ENCODE results near the gene KDR. TPM values are rescaled to one million over a fixed set of nuclear protein-coding genes. Genes with fewer than 3 reads are reported as not detected.

KDR gene
- total and polyA plus RNA-seq, 4 donors = 8.4 to 132 (median 32.5) TPM

DNA sequence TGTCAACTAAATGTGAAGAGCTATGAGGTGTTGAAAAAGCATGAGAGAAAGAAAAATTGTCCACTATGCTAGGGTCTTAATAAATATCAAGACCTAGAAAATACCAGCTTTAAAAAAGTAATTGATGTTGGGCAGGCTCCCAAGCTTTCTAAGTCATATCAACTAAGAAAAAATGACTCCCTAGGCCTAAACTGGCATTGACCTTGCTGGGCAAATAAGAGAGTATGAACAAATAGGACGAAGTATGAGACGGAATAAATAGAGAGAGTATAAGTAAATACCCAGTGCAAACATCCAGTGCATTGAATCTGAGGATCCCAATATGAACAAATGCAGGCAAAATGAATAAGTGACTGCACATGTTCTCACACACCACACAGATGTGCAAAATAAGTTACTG is 3.2 kb downstream of the KDR start:
- Histone ChIP-seq H3K4me3 (no peak overlapping the region), H3K27me3 (ENCODE audit: control insufficient read depth in 3 of 3, insufficient read depth in 3 of 3, low read length in 2 of 3) (peaks cover 0 to 26% (median 11%) of the 10 kb centered on the region in 3 donors), H3K9ac (ENCODE audit: insufficient read depth in 1 of 2, low read length in 2 of 2) (no peak overlapping the region), H3K27ac (ENCODE audit: low read depth in 1 of 2, low read length in 1 of 2) (no peak overlapping the region), H3K36me3 (ENCODE audit: control insufficient read depth in 4 of 4, insufficient read depth in 4 of 4, low read length in 4 of 4) (no peaks in the 10 kb centered on the region), H3K9me3 (ENCODE audit: control insufficient read depth in 4 of 4, insufficient read depth in 3 of 4, low read length in 3 of 4) (no peaks in the 10 kb centered on the region), H3K4me1 (ENCODE audit: control insufficient read depth in 5 of 5, insufficient read depth in 5 of 5, low read length in 5 of 5) (peaks cover 0 to 17% (median 2%) of the 10 kb centered on the region in 5 donors)
- peak in 1 of 3 donors; percentile 24 for DNase-seq
- 45 to 64% methylated on average over 2 of the region's 2 CpGs for WGBS, 2 donors
- no peak for ATAC-seq (ENCODE audit: insufficient read depth, low FRiP score)
- TF ChIP-seq, protein P1, sequence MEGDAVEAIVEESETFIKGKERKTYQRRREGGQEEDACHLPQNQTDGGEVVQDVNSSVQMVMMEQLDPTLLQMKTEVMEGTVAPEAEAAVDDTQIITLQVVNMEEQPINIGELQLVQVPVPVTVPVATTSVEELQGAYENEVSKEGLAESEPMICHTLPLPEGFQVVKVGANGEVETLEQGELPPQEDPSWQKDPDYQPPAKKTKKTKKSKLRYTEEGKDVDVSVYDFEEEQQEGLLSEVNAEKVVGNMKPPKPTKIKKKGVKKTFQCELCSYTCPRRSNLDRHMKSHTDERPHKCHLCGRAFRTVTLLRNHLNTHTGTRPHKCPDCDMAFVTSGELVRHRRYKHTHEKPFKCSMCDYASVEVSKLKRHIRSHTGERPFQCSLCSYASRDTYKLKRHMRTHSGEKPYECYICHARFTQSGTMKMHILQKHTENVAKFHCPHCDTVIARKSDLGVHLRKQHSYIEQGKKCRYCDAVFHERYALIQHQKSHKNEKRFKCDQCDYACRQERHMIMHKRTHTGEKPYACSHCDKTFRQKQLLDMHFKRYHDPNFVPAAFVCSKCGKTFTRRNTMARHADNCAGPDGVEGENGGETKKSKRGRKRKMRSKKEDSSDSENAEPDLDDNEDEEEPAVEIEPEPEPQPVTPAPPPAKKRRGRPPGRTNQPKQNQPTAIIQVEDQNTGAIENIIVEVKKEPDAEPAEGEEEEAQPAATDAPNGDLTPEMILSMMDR (IDR thresholded peaks at IDR 0.05; ENCODE audit: control extremely low read depth, extremely low read depth) = no peak

DNA sequence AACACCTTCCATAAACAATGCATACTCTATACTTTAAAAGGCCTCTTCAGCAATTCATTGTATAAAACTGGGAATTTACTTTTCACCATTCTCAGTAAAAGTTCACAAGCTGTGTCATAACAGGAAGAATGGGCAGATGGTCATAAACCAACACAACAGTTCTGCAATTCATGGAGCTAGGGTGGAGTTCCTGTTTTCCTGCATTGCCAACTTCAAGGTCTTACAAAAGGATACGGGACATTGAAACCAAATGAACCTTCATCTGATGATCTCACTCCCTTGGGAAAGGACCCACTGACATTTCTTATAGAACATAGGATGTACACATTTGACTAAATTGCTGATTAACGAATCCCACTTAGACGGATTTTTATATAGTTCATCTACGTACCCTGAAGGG is 4.1 kb downstream of the KDR start:
- 60 to 66% methylated on average over 4 of the region's 4 CpGs for WGBS, 2 donors
- Histone ChIP-seq H3K9ac (ENCODE audit: insufficient read depth in 1 of 2, low read length in 2 of 2) (no peak overlapping the region), H3K27ac (ENCODE audit: low read depth in 1 of 2, low read length in 1 of 2) (peak overlapping the region in 1 of 2 donors; percentile 63), H3K27me3 (ENCODE audit: control insufficient read depth in 3 of 3, insufficient read depth in 3 of 3, low read length in 2 of 3) (peaks cover 0 to 19% (median 11%) of the 10 kb centered on the region in 3 donors), H3K4me1 (ENCODE audit: control insufficient read depth in 5 of 5, insufficient read depth in 5 of 5, low read length in 5 of 5) (peaks cover 0 to 20% (median 2%) of the 10 kb centered on the region in 5 donors), H3K9me3 (ENCODE audit: control insufficient read depth in 4 of 4, insufficient read depth in 3 of 4, low read length in 3 of 4) (no peaks in the 10 kb centered on the region), H3K4me3 (no peak overlapping the region), H3K36me3 (ENCODE audit: control insufficient read depth in 4 of 4, insufficient read depth in 4 of 4, low read length in 4 of 4) (no peaks in the 10 kb centered on the region)
- no peak for ATAC-seq (ENCODE audit: insufficient read depth, low FRiP score)
- TF ChIP-seq, protein P1 (IDR thresholded peaks at IDR 0.05; ENCODE audit: control extremely low read depth, extremely low read depth) = no peak
- DNase-seq = peak in 2 of 3 donors; percentile 41 to 60

DNA sequence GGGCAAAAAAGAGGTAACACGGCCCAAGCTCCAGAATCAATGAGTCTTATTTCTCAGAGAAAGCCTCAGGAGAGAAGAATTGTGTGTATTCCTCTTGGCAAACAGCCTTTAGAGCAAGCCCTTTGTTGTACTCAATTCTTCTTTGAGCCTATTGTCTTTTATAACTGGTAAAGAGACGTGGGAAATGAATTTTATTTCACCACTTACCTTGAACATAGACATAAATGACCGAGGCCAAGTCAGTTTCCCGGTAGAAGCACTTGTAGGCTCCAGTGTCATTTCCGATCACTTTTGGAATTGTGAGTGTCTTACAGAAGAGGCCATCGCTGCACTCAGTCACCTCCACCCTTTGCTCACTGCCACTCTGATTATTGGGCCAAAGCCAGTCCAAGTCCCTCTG is 7.0 kb downstream of the KDR start:
- ATAC-seq (ENCODE audit: insufficient read depth, low FRiP score) (no peak), DNase-seq (no peak)
- no peak overlapping the region for H3K9ac ChIP-seq (ENCODE audit: insufficient read depth in 1 of 2, low read length in 2 of 2)
- no peak overlapping the region for H3K4me3 ChIP-seq
- peaks cover 0 to 3% (median 0%) of the 10 kb centered on the region in 4 donors for H3K36me3 ChIP-seq (ENCODE audit: control insufficient read depth in 4 of 4, insufficient read depth in 4 of 4, low read length in 4 of 4)
- H3K27me3 ChIP-seq (ENCODE audit: control insufficient read depth in 3 of 3, insufficient read depth in 3 of 3, low read length in 2 of 3) = no peaks in the 10 kb centered on the region
- H3K27ac ChIP-seq (ENCODE audit: low read depth in 1 of 2, low read length in 1 of 2) = peak overlapping the region in 1 of 2 donors; percentile 29
- 73 to 81% methylated on average over 6 of the region's 6 CpGs for WGBS, 2 donors
- TF ChIP-seq, protein P1 (IDR thresholded peaks at IDR 0.05; ENCODE audit: control extremely low read depth, extremely low read depth) = no peak
- H3K9me3 ChIP-seq (ENCODE audit: control insufficient read depth in 4 of 4, insufficient read depth in 3 of 4, low read length in 3 of 4) = no peaks in the 10 kb centered on the region
- peaks cover 0 to 10% (median 0%) of the 10 kb centered on the region in 5 donors for H3K4me1 ChIP-seq (ENCODE audit: control insufficient read depth in 5 of 5, insufficient read depth in 5 of 5, low read length in 5 of 5)

DNA sequence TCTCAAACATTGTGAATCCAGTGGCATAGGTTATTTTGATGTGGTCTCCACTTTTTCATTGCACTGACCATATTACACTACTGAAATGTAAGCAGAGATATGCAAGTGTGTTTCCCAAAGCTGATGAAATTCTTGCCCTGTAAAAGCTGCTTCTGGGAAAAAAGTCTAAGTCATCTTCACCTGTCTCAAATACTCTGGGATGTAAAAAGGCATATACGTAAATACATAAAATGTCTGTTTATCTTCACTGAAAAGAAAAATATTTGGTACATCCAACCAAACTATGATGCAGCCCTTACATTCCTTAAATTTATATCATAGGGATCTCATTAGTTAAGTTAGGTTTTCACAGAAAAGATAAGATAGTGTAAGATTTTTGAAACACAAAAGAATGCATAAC is 7.9 kb downstream of the KDR start:
- Histone ChIP-seq H3K4me1 (ENCODE audit: control insufficient read depth in 5 of 5, insufficient read depth in 5 of 5, low read length in 5 of 5) (peaks cover 0 to 10% (median 0%) of the 10 kb centered on the region in 5 donors), H3K27me3 (ENCODE audit: control insufficient read depth in 3 of 3, insufficient read depth in 3 of 3, low read length in 2 of 3) (no peaks in the 10 kb centered on the region), H3K4me3 (no peak overlapping the region), H3K9me3 (ENCODE audit: control insufficient read depth in 4 of 4, insufficient read depth in 3 of 4, low read length in 3 of 4) (no peaks in the 10 kb centered on the region), H3K27ac (ENCODE audit: low read depth in 1 of 2, low read length in 1 of 2) (no peak overlapping the region), H3K9ac (ENCODE audit: insufficient read depth in 1 of 2, low read length in 2 of 2) (no peak overlapping the region), H3K36me3 (ENCODE audit: control insufficient read depth in 4 of 4, insufficient read depth in 4 of 4, low read length in 4 of 4) (peaks cover 0 to 3% (median 0%) of the 10 kb centered on the region in 4 donors)
- TF ChIP-seq, protein P1 (IDR thresholded peaks at IDR 0.05; ENCODE audit: control extremely low read depth, extremely low read depth) = no peak
- no peak for ATAC-seq (ENCODE audit: insufficient read depth, low FRiP score)
- WGBS, 2 donors = 83 to 89% methylated on average over 1 of the region's 1 CpG
- no peak for DNase-seq
